Measurements from ENCODE around the gene GATAD2A. TPM values are rescaled to one million over a fixed set of nuclear protein-coding genes. Genes with fewer than 3 reads are reported as not detected.

Gene GATAD2A
- total and polyA plus RNA-seq, 10 of the 15 experiments (the other 5 are each of a cell fraction or from before 2014, with no cell fraction given) = 2.6 to 173 (median 32.0) TPM

- TF ChIP-seq BCLAF1 (IDR thresholded peaks at IDR 0.05) (no peak), RB1 (IDR thresholded peaks at IDR 0.05; ENCODE audit: borderline replicate concordance) (peak; percentile 29; the same call in 1 of the 2 replicates), STAT1 (conservative IDR thresholded peaks at IDR 0.05) (no peak), TBL1XR1 (IDR thresholded peaks at IDR 0.05; ENCODE audit: low read depth, low read length) (no peak), TCF12 (IDR thresholded peaks at IDR 0.05; ENCODE audit: low read depth, low read length) (no peak), GABPA (IDR thresholded peaks at IDR 0.05; ENCODE audit: low read depth) (no peak)
- TF ChIP-seq, protein P1, sequence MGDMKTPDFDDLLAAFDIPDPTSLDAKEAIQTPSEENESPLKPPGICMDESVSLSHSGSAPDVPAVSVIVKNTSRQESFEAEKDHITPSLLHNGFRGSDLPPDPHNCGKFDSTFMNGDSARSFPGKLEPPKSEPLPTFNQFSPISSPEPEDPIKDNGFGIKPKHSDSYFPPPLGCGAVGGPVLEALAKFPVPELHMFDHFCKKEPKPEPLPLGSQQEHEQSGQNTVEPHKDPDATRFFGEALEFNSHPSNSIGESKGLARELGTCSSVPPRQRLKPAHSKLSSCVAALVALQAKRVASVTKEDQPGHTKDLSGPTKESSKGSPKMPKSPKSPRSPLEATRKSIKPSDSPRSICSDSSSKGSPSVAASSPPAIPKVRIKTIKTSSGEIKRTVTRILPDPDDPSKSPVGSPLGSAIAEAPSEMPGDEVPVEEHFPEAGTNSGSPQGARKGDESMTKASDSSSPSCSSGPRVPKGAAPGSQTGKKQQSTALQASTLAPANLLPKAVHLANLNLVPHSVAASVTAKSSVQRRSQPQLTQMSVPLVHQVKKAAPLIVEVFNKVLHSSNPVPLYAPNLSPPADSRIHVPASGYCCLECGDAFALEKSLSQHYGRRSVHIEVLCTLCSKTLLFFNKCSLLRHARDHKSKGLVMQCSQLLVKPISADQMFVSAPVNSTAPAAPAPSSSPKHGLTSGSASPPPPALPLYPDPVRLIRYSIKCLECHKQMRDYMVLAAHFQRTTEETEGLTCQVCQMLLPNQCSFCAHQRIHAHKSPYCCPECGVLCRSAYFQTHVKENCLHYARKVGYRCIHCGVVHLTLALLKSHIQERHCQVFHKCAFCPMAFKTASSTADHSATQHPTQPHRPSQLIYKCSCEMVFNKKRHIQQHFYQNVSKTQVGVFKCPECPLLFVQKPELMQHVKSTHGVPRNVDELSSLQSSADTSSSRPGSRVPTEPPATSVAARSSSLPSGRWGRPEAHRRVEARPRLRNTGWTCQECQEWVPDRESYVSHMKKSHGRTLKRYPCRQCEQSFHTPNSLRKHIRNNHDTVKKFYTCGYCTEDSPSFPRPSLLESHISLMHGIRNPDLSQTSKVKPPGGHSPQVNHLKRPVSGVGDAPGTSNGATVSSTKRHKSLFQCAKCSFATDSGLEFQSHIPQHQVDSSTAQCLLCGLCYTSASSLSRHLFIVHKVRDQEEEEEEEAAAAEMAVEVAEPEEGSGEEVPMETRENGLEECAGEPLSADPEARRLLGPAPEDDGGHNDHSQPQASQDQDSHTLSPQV (IDR thresholded peaks at IDR 0.05) = peak; percentile 62; the same call in 1 of the 2 replicates
- TF ChIP-seq, protein P2, sequence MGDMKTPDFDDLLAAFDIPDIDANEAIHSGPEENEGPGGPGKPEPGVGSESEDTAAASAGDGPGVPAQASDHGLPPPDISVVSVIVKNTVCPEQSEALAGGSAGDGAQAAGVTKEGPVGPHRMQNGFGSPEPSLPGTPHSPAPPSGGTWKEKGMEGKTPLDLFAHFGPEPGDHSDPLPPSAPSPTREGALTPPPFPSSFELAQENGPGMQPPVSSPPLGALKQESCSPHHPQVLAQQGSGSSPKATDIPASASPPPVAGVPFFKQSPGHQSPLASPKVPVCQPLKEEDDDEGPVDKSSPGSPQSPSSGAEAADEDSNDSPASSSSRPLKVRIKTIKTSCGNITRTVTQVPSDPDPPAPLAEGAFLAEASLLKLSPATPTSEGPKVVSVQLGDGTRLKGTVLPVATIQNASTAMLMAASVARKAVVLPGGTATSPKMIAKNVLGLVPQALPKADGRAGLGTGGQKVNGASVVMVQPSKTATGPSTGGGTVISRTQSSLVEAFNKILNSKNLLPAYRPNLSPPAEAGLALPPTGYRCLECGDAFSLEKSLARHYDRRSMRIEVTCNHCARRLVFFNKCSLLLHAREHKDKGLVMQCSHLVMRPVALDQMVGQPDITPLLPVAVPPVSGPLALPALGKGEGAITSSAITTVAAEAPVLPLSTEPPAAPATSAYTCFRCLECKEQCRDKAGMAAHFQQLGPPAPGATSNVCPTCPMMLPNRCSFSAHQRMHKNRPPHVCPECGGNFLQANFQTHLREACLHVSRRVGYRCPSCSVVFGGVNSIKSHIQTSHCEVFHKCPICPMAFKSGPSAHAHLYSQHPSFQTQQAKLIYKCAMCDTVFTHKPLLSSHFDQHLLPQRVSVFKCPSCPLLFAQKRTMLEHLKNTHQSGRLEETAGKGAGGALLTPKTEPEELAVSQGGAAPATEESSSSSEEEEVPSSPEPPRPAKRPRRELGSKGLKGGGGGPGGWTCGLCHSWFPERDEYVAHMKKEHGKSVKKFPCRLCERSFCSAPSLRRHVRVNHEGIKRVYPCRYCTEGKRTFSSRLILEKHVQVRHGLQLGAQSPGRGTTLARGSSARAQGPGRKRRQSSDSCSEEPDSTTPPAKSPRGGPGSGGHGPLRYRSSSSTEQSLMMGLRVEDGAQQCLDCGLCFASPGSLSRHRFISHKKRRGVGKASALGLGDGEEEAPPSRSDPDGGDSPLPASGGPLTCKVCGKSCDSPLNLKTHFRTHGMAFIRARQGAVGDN (IDR thresholded peaks at IDR 0.05) = 0 out of 2 replicates have a peak, but pooled peaks have one; percentile 14
- TF ChIP-seq, protein P3, sequence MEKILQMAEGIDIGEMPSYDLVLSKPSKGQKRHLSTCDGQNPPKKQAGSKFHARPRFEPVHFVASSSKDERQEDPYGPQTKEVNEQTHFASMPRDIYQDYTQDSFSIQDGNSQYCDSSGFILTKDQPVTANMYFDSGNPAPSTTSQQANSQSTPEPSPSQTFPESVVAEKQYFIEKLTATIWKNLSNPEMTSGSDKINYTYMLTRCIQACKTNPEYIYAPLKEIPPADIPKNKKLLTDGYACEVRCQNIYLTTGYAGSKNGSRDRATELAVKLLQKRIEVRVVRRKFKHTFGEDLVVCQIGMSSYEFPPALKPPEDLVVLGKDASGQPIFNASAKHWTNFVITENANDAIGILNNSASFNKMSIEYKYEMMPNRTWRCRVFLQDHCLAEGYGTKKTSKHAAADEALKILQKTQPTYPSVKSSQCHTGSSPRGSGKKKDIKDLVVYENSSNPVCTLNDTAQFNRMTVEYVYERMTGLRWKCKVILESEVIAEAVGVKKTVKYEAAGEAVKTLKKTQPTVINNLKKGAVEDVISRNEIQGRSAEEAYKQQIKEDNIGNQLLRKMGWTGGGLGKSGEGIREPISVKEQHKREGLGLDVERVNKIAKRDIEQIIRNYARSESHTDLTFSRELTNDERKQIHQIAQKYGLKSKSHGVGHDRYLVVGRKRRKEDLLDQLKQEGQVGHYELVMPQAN (conservative IDR thresholded peaks at IDR 0.05) = no peak
Observed at GRCh38 chr19:19531951-19532805, 126.7 kb downstream of the GATAD2A start (continued).

Measured in GM12878 (cell line).